ENCODE data around the gene ADAMTS3.

GRCh38 chr4:72391281-72391680 is 177.7 kb downstream of the ADAMTS3 start:
- no peak for TF ChIP-seq NCOR1 (IDR thresholded peaks at IDR 0.05; ENCODE audit: borderline replicate concordance, low read length)
- no peak for TF ChIP-seq RNF2 (conservative IDR thresholded peaks at IDR 0.05; ENCODE audit: low read depth)
- TF ChIP-seq POLR2A (IDR thresholded peaks at IDR 0.05; ENCODE audit: insufficient read depth in 1 of 2, low read depth in 2 of 2, low read length in 2 of 2): no peak

Data from HepG2 (cell line).